OCI-LY3 (cell line): Measurements from ENCODE around the gene PIK3AP1.
"Not testable (repeated sequence)": the region's sequence is repeated elsewhere in the genome, so short reads cannot be mapped to it uniquely, and the experiment has no call there.

Source experiments
- H2AFZ ChIP-seq: fragments of 200-600, 300-600 bp; shearing (Covaris generic); 2 replicates; pipeline ENCODE4 v1.6.0; 2014; ENCODE audit warnings: antibody characterized with exemption, low read depth, low read length
- H3K27ac ChIP-seq: fragments of 200-600, 300-600 bp; sonication (generic); 2 replicates; pipeline ENCODE4 v1.5.1; 2014; ENCODE audit warnings: mild to moderate bottlenecking, low read length, moderate library complexity, mixed read lengths
- H3K27me3 ChIP-seq: fragments of 200-600, 300-600 bp; sonication (generic); 2 replicates; pipeline ENCODE4 v1.6.1; 2014; ENCODE audit warnings: low read depth, low read length, mixed read lengths
- H3K36me3 ChIP-seq: fragments of 200-600, 300-600 bp; sonication (generic); replicated peaks from 2 replicates; pipeline ENCODE3; 2014; ENCODE audit warnings: low read depth, low read length, mixed read lengths
- H3K4me1 ChIP-seq: fragments of 300-600, 200-600 bp; sonication (generic); 2 replicates; pipeline ENCODE4 v1.6.1; 2014; ENCODE audit warnings: low read length, mixed read lengths
- H3K4me2 ChIP-seq: fragments of 200-600, 300-600 bp; sonication (generic); 2 replicates; pipeline ENCODE4 v1.6.1; 2014; ENCODE audit warnings: low read length, mixed read lengths
- H3K4me3 ChIP-seq: fragments of 300-600, 200-600 bp; sonication (generic); 2 replicates; pipeline ENCODE4 v1.5.1; 2014; ENCODE audit warnings: antibody characterized with exemption, mild to moderate bottlenecking, low read length, moderate library complexity
- H3K79me2 ChIP-seq: fragments of 300-600, 200-600 bp; shearing (Covaris generic); 2 replicates; pipeline ENCODE4 v1.6.1; 2014; ENCODE audit warnings: mild to moderate bottlenecking, low read length, mixed read lengths
- H3K9ac ChIP-seq: fragments of 300-600, 200-600 bp; shearing (Covaris generic); 2 replicates; pipeline ENCODE4 v1.6.0; 2014; ENCODE audit warnings: mild to moderate bottlenecking, low read length, moderate library complexity
- H3K9me3 ChIP-seq: fragments of 200-600, 300-600 bp; shearing (Covaris generic); 2 replicates; pipeline ENCODE4 v1.6.1; 2014; ENCODE audit warnings: low read length, mixed read lengths; ENCODE audit not compliant: insufficient read depth
- H4K20me1 ChIP-seq: fragments of 200-600, 300-600 bp; sonication (generic); 2 replicates; pipeline ENCODE4 v1.6.1; 2016; ENCODE audit warnings: low read length, mixed read lengths; ENCODE audit not compliant: insufficient read depth
- CTCF ChIP-seq: fragments of 200-600, 300-600 bp; sonication (generic); IDR thresholded peaks from 2 replicates; pipeline ENCODE4 v1.5.1; 2014; ENCODE audit warnings: antibody characterized with exemption, low read length, low read depth
- EZH2phosphoT487 ChIP-seq: fragments of 200-600 bp; shearing (Covaris generic); IDR thresholded peaks from 2 replicates; pipeline ENCODE4 v1.6.1; 2018; ENCODE audit warnings: antibody characterized with exemption, mixed run types, low read depth

Gene PIK3AP1

GRCh38 chr10:96683065-96683464 lies 37.2 kb downstream of the PIK3AP1 start:
- TF ChIP-seq EZH2phosphoT487 (no peak), CTCF (no peak)
- no peak overlapping the region for H3K9ac ChIP-seq
- no peak overlapping the region for H3K4me2 ChIP-seq
- no peaks in the 10 kb centered on the region for H3K9me3 ChIP-seq
- H3K4me3 ChIP-seq, result no peak overlapping the region
- H3K27ac ChIP-seq, result no peak overlapping the region
- no peaks in the 10 kb centered on the region; the same call in 1 of the 2 replicates for H3K79me2 ChIP-seq
- peaks cover 5% of the 10 kb centered on the region for H3K36me3 ChIP-seq
- no peaks in the 10 kb centered on the region for H3K27me3 ChIP-seq
- H3K4me1 ChIP-seq, result peaks cover 6% of the 10 kb centered on the region
- peaks cover 6% of the 10 kb centered on the region; the same call in 1 of the 2 replicates for H4K20me1 ChIP-seq
- H2AFZ ChIP-seq, result no peak overlapping the region

- Histone ChIP-seq H3K9me3 (no peaks in the 10 kb centered on the region), H4K20me1 (peaks cover 6% of the 10 kb centered on the region; the same call in 1 of the 2 replicates), H3K4me1 (peaks cover 6% of the 10 kb centered on the region), H3K27me3 (no peaks in the 10 kb centered on the region), H3K4me2 (no peak overlapping the region), H3K36me3 (peaks cover 5% of the 10 kb centered on the region), H2AFZ (no peak overlapping the region), H3K79me2 (no peaks in the 10 kb centered on the region), H3K9ac (no peak overlapping the region), H3K4me3 (no peak overlapping the region), H3K27ac (no peak overlapping the region)
- no peak for TF ChIP-seq CTCF
- no peak for TF ChIP-seq EZH2phosphoT487
Measured at GRCh38 chr10:96681524-96681923, 38.8 kb downstream of the PIK3AP1 start.

- not testable (repeated sequence) for H3K79me2 ChIP-seq, H3K36me3 ChIP-seq, H3K27ac ChIP-seq, H4K20me1 ChIP-seq, H3K4me3 ChIP-seq, H3K9ac ChIP-seq, H3K4me2 ChIP-seq, H3K4me1 ChIP-seq, H3K27me3 ChIP-seq, H2AFZ ChIP-seq, H3K9me3 ChIP-seq
Measured at GRCh38 chr10:96680463-96680862, 39.9 kb downstream of the PIK3AP1 start.

GRCh38 chr10:96678725-96679124 lies 41.6 kb downstream of the PIK3AP1 start:
- H3K9ac ChIP-seq, result no peak overlapping the region
- H4K20me1 ChIP-seq, result no peaks in the 10 kb centered on the region; the same call in 1 of the 2 replicates
- peaks cover 5% of the 10 kb centered on the region for H3K36me3 ChIP-seq
- 0 out of 2 replicates have a peak, but pooled peaks cover 6% of the 10 kb centered on the region for H3K79me2 ChIP-seq
- no peaks in the 10 kb centered on the region for H3K9me3 ChIP-seq
- peaks cover 19% of the 10 kb centered on the region for H3K4me1 ChIP-seq
- no peak overlapping the region for H3K4me2 ChIP-seq
- no peak overlapping the region for H3K4me3 ChIP-seq
- no peak overlapping the region for H2AFZ ChIP-seq
- no peak overlapping the region for H3K27ac ChIP-seq
- no peak for TF ChIP-seq EZH2phosphoT487
- no peak for TF ChIP-seq CTCF
- no peaks in the 10 kb centered on the region for H3K27me3 ChIP-seq
